Peyer's patch (tissue), 4 donors: Measurements from ENCODE around the gene MRGPRG.

Experiments
- CTCF ChIP-seq, 6 experiments: fragments of 450-650 bp in 4 of 6; fragments of 200-600 bp in 2 of 6; sonication (generic) in 1 of 6; IDR thresholded peaks; one replicate each; pipeline ENCODE4 v1.5.1; 2017 to 2019; ENCODE audit warnings: antibody characterized with exemption in 6 of 6, mild to moderate bottlenecking in 3 of 6, moderate library complexity in 1 of 6
- POLR2A ChIP-seq, 2 donors: fragments of 450-650 bp; IDR thresholded peaks; one replicate each; pipeline ENCODE4 v1.5.1; 2017; ENCODE audit warnings: antibody characterized with exemption in 2 of 2, mild to moderate bottlenecking in 2 of 2, moderate library complexity in 2 of 2

GRCh38 chr11:3182462-3182852 is 36.2 kb downstream of the MRGPRG start:
- TF ChIP-seq CTCF (IDR thresholded peaks at IDR 0.05) (no peak), POLR2A (IDR thresholded peaks at IDR 0.05) (no peak)
